Posterior vena cava (tissue), 2 donors: ENCODE results near the gene FAM107B. TPM values are rescaled to one million over a fixed set of nuclear protein-coding genes. Genes with fewer than 3 reads are reported as not detected.
"Not testable (repeated sequence)": the region's sequence is repeated elsewhere in the genome, so short reads cannot be mapped to it uniquely, and the experiment has no call there.

ENCODE experiments used
- DNase-seq: peaks from one replicate; pipeline ENCODE4 v3.0.0-alpha.2; 2020; ENCODE audit warnings: low spot score
- intact Hi-C, 2 donors: fragments of 100-400 bp; cut with DNase I; formaldehyde crosslinking; loops; one replicate each; pipeline versions ENCODE4 v1.14.1 to v1.14.2; 2022 to 2023
- total RNA-seq, 2 donors: library from RNA; stranded (reverse); fragmentation: NEBNext Ultra II Directional; extraction: Animal tissue kit (Norgen Biotek cat#: 25700); gene quantifications; one replicate each; pipeline ENCODE4 v1.2.1, GENCODE V29; 2021
- donor health status: DM: yes; HTN: yes; CAD: no.
- donor health status: DM: yes; HTN: yes; CAD: no.

FAM107B gene
- total RNA-seq, 2 donors from 2014 or later, result 23.2 to 28.4 TPM

DNA sequence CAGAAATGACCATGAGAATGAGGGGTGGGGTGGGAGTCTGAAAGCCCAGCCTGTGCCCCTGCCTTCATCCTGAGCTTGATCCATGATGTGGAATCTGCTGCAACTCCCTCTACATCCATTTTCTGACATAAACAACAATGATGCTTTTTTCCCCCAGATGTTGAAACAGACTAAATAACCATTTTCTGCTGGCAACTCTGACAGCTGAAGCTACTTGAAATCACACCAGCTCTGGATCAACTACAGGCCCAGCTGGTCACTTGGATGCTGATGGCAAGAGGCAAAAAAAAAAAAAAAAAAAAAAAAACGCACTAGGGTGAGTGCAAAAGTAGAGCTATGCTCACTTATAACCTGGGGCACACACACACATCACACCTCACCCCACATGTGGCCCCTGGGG, 74.2 kb downstream of the FAM107B start:
- intact Hi-C loops, result loop anchor here in 1 of 2 donors (10.0 kb wide), 1 partner anchor 1724 kb away; no protein-coding TSS in a partner anchor
- no peak for DNase-seq

DNA sequence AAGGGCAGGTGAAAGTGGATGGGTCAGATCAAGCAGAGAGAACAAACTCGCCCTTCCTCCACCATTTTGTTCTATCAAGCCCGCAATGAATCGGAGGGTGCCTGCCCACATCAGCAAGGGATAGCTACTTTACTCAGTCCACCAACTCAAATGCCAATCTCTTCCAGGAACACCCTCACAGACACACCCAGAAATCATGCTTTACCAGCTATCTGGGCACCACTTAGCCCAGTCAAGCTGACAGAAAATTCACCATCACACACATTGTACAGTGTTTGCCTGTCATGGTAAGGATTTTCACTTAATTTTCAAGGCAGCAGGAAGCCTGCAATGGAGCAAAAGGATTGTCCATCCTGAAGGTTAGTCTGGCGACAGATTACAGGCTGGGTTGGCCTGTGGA, 75.2 kb downstream of the FAM107B start:
- DNase-seq, result no peak
- intact Hi-C loops, result no loop called here

DNA sequence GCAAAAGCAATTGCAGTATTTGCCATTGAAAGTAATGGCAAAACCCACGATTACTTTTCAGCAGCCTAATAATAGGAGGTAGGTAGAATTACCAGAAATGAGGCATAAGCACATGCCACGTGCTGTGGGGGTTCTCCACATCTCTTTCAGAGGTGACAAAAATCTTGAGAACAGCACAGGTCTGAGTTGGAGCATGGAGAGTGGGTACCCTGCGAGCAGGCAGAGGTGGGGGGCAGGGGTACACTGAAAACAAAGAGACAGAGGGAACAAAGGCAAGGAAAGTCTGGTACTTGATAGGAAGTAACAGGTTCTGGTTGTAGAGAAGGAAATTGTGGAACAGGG, 75.9 kb downstream of the FAM107B start:
- no peak for DNase-seq
- intact Hi-C loops, result no loop called here

DNA sequence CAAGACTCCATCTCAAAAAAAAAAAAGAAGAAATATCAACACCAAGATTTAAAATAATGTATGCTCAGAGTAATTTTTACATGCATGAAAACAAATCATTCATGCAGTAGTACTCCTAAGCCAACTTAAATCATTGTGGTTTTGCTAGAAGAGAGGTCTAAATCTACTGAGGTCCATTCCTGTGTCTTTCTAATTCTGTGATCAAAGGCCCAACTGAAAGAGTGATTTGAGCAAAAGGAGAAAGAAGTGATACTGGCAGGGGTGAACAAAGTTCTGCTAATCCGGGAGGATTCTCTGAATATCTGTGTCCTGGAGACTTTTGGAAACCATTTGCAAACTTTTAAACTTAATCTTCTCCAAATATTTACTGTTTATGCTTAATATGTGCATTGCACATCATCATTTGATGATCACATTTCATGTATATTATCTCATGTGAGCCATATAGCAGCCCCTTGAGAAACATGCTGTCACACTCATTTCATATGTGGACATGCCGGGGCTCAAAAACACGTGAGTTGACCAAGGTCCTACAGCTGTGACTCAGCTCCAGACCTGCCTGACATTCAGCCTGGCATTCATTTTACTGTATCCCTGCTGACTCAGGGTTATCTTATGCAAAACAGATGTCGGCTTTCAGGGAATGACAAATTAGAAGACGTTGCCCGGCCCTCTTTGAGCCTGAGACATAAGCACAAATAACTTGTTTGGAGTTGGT, 76.4 kb downstream of the FAM107B start:
- intact Hi-C loops, result no loop called here
- DNase-seq, result no peak

DNA sequence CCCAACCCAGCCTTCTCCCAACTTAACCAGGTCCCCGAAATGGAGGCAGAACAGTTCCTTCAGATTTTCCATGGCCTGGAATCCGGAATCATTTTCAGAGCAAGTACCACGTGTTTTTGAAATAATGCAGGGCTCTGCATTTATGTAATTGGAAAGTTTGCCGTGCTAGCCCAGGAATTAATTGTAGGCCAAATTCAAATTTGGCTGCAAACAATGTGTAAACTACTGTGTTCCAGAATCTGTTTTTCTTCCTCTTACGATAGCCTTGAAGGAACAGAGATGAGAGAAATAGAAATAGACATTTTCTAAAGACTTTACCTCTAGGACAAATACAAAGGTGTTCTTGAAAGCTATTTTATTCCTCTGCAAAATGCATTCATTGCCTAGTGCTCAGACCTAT, 77.4 kb downstream of the FAM107B start:
- intact Hi-C loops, result no loop called here
- DNase-seq, result no peak

DNA sequence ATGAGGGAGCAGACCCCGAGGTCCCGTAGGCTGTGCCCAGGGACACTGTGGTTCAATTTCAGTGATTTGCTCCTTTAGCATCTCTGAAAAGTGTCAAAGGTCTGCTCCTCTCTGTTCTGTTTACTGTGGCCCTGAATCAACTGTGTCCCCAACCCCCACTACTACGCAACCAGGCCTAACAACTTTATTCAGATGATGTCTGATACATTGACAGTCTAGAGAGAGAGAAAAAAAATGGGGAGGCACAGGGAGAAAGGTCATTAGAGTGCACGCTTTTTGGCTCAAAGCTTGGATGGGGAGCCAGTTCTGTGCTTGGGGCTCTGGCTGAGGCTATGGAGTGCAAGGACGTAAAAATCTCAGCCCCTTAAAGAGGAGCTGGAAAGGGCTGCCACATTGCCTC, 77.9 kb downstream of the FAM107B start:
- intact Hi-C loops, result no loop called here

DNA sequence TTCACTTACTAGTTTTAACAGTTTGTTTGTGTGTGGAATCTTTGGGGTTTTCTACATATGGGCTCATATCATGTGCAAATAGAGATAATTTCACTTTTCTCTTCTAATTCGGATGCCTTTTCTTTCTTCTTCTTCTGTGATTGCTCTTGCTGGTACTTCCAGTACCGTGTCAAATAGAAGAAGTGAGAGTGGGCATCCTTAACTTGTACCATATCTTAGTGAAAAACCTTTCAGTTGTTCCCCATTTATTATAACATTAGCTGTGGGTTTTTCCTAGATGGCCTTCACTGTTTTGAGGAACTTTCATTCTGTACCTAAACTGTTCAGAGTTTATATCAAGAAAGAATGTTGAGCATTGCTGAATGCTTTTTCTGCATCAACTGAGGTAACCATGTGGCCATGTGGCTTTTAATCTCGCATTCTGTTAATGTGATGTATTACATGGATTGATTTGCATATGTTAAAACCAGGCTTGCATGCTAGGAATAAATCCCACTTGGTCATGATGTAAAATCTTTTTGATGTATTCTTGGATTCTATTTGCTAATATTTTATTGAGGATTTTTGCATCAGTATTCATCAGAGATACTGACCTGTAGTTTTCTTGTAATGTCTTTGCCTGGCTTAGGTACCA, 78.7 kb downstream of the FAM107B start:
- intact Hi-C loops, result no loop called here
- no peak for DNase-seq

More for the DNA sequence above, 77.9 kb downstream of the FAM107B start:
- DNase-seq, result no peak

DNA sequence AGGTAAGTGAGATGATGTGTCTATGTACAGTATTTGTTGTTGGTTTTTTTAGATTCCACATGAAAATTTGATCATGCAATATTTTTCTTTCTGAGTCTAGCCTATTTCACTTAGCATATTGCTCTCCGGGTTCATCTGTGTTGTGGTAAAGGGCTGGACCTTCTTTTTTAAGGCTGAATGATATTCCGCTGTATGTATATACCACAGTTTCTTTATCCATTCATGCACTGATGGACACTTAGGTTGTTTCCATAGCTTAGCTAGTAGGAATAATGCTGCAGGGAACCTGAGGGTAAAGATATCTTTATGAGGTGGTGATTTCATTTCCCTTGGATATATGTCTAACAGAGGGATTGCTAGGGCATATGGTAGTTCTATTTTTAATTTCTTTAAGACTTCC, 80.8 kb downstream of the FAM107B start:
- intact Hi-C loops, result no loop called here
- no peak for DNase-seq

DNA sequence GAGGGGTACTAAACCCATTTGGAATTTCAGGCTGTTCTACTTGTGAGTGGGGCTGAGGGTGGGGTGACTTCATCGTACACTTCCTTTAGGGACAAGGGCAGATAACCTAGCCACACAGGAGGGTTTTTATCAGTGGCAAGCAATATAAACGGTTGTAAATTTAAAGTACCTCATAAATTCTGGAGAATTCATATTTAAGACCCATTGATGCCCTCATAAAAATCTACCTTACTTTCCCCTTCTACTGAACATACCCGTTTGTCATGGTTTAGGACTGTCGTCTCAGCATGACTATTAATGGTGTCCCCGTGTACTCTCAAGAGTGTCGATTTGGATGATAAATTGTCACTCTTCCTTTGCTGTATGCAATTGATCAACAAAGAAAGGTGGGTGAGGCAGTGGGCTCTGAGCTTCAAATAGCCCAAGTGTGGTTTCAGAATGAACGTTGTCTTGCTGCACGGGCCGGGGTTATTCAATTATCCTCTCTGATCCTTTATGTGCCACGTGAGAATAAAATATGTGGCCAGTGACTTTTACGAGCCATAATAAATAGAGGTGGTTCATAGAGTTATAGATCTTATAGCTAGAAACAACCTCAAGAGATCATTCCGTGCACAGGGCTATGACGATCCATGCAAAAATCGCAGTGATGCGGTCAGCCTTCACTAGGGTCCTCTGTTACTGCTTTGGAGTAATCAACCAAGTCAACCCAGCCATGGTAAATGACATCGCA, 82.2 kb downstream of the FAM107B start:
- DNase-seq, result no peak
- intact Hi-C loops, result no loop called here

DNA sequence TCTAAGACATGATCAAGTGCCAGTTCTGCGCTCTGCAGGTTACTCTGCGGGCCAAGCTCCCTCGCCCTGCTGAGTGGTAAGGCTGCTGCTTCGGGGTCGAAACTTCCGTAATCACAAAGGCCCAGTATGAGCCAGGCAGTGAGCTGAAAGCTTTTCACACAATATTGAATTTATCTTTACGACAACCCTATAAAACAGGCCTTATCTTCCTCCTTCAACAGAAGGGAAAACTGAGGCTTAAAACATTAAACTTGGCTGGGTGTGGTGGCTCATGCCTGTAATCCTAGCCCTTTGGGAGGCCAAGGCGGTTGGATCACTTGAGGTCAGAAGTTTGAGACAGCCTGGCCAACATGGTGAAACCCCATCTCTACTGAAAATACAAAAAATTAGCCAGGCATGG, 83.3 kb downstream of the FAM107B start:
- intact Hi-C loops, result no loop called here
- no peak for DNase-seq

DNA sequence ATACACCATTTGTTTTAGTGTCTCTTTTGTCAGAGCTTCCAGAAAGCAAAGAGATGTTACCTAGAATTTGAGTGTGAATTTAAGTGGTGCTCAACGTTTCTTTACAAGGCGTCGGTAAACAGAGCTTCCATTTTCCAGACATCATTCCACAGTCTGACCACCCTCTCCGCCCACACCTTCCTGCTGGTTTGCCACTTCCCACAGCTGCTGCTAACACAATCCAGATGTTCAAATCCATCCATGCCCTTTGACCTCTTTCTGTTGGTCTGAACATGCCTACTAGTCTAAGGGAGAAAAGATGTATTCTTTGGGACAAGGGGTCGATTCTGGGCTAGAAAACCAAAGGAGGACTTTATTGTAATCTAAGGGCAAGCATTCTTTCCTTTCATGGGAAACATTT, 86.1 kb downstream of the FAM107B start:
- intact Hi-C loops, result no loop called here
- no peak for DNase-seq

DNA sequence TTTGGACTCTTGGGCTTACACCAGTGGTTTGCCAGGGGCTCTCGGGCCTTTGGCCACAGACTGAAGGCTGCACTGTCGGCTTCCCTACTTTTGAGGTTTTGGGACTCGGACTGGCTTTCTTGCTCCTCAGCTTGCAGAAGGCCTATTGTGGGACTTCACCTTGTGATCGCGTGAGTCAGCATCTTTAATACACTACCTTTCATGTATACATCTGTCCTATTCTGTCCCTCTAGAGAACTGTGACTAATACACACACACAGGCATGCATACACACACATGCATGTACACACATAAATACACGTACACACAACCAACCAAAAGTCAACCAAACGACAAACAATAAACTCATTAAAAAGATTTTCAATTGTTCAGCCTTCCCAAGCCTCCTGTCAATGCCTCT, 86.5 kb downstream of the FAM107B start:
- DNase-seq, intact Hi-C loops: not testable (repeated sequence)

DNA sequence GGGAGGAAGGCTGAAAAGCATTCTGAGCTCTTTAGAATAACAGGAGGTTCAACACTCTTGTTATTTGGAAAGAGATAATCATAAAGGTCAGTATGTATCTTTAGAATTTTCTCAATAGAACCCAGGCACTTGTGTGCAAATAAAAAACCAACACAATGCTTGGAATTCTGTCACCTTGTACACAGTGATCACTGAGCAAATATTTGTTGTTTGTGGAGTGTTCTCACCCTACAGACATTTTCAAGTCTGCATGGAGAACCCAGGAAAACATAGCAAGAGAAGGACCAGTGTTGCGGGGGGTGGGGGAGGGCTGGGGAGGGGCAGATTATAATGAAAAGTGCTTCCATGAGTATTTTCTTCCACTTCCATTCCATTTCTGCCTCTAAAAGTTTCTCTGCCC, 87.4 kb downstream of the FAM107B start:
- DNase-seq, result no peak
- intact Hi-C loops, result loop anchor here in 1 of 2 donors (1.0 kb wide), 1 partner anchor 26 kb away; no protein-coding TSS in a partner anchor

DNA sequence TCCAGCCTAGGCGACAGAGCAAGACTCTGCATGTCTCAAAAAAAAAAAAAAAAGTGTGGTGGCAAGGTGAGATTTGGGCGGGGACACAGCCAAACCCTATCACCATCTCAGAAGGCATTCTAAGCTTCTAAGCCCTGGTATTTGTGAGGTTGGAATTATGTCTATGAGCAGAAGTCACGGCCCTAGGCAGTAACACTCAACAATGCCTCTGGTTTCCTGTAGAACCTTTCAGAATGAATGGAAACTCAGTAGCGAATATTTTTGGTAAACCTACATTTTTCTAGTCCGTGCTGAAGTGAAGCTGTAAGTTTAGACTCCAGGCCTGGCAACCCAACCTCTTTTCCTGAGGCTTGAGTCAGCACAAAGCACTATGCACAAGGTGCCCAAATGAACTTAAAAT, 88.3 kb downstream of the FAM107B start:
- DNase-seq, result no peak
- intact Hi-C loops, result no loop called here

DNA sequence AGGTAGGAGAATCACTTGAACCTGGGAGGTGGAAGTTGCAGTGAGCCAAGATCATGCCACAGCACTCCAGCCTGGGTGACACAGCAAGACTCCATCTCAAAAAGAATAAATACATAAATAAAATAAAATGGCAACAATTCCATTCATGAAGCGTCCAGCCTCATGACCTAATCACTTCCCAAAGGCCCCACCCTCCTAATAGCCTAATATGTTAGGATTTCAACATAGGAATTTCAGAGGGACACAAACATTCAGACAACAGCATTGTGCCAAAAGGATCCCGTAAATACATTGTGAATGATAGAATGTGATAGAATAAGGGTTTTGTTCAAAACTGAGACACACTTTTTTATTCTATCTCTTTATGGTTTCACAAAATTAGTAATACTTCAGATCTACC, 90.3 kb downstream of the FAM107B start:
- DNase-seq, result no peak
- intact Hi-C loops, result no loop called here

DNA sequence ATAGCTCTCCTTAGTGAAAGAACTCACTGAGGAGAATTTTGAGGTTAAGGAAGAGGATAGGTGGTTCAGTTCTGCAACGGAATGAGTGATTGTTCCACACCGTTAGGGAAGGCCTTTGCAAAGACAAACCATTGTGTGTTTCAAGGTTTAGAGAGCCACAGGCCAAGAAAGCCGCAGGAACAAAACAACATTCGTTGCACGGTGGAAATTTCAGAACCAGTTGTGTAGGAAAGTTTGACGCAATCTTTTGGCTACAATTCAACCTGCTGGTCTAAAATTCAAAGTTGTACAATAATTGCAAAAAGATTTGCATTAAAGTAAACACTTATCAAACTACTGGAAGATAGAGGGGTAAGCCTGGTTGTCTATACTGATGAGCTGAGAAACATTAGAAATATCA, 91.4 kb downstream of the FAM107B start:
- intact Hi-C loops, result loop anchor here in 1 of 2 donors (1.0 kb wide), 1 partner anchor 29 kb away; no protein-coding TSS in a partner anchor
- no peak for DNase-seq

DNA sequence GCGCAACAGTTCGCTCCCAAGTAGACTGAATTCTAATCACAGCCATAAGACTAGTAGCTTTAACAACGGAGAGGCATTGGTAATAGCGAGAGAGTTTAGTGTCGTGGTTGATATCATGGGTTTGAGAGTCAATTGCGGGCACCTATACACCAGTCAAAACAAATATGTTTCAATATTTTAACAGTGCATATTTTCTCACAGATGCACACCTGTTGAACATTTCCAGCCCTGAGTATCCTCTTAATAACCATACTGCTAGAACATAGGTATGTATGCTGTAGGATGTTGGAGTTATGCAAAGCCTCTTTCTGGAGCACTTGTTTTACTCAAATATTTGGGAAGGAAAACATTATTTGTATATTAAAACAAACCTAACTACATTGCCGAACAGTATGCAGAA, 92.9 kb downstream of the FAM107B start:
- DNase-seq, result no peak
- intact Hi-C loops, result no loop called here

DNA sequence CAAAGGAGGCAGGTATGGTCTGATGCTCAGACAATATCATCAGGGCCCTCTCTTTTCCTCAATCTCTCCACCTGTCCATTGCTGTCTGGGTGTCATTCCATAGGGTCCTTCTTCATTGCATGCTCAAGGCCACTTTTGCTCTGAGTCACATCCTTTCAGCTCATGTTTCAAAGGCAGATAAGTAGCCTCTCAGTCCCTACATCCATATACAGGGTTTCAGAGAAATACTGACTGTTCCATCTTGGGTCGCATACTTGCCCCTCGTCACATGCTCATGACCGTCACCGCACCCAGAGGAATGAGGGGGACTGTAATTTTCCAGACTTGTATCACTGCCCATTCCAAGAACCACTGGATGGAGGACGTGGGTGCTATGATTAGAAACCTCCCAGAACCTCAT, 93.4 kb downstream of the FAM107B start:
- DNase-seq, result no peak
- intact Hi-C loops, result no loop called here

DNA sequence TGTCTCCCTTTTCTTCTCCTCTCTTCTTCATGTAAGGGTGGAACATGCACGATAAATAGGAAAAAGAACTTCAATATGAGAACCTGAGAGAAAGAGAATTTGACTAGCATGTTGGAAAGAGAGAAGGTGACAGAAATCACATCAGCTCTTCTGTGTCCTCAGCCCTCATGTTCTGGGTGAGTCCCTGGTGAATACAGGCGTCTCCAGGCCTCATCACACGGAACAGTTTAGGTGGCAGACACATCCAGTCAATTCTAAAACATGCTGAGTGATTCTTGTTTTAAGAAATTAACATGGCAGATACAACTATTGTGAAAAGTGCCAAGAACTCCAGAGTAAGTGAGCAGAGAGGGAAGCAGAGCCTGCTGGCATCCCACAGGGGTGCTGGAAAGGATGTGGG, 96.1 kb downstream of the FAM107B start:
- no peak for DNase-seq
- intact Hi-C loops, result no loop called here

DNA sequence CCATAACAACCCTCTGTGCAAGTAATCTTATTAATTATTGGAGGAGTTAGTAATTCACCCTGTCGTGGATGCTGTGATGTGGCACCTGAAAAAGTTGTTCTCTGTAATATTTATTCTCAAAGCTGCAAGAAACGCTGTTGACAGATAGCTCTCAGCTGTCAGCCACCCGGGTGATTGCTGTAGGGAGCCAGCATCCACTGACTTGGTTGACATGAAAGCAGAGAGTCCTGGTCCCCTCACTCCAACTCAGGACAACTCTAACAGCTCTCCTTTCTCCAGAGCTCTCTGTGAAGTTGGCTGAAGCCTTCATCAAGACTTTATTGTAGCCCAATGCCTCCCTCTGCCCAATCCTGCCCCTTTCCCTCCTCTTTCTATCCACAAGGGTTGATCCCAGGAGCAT, 98.0 kb downstream of the FAM107B start:
- no peak for DNase-seq
- intact Hi-C loops, result no loop called here
